DMS79 treated with DMSO at 0.1 percent for 48 hours (cell line): ENCODE data around the gene CADM2.
"Not testable (repeated sequence)": the region's sequence is repeated elsewhere in the genome, so short reads cannot be mapped to it uniquely, and the experiment has no call there.

ENCODE experiments used
- DNase-seq: peaks from one replicate; lab custom pipeline; 2025; lab: John Stamatoyannopoulos, UW

Gene CADM2

GRCh38 chr3:84958495-84959469, at the start of gene CADM2:
TSS of gene CADM2 (plus strand) at chr3:84958989.
- DNase-seq = no peak

DNA sequence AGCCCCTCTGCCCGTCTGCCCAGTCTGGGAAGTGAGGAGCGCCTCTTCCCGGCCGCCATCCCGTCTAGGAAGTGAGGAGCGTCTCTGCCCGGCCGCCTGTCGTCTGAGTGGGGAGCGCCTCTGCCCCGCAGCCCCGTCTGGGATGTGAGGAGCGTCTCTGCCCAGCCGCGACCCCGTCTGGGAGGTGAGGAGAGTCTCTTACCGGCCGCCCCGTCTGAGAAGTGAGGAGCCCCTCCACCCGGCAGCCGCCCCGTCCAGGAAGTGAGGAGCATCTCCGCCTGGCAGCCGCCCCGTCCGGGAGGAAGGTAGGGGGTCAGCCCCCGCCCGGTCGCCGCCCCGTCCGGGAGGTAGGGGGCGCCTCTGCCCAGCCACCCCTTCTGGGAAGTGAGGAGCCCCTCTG, 40.2 kb upstream of the CADM2 start:
- DNase-seq = not testable (repeated sequence)

DNA sequence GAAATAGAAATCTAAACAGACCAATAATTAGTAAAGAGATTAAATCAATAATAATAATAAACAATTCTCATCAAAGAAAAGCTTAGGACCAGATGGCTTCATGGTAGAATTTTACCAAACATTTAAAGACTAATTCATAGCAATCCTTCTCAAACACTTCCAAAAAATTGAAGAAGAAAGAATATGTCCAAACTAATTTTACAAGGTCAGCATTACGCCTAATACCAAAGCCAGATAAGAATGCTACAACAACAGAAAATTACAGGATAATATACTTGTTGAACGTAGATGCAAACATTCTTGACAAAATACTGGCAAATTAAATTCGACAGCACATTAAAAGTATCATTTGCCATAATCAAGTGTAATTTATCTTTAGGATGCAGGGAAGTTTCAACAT, 36.1 kb upstream of the CADM2 start:
- no peak for DNase-seq

DNA sequence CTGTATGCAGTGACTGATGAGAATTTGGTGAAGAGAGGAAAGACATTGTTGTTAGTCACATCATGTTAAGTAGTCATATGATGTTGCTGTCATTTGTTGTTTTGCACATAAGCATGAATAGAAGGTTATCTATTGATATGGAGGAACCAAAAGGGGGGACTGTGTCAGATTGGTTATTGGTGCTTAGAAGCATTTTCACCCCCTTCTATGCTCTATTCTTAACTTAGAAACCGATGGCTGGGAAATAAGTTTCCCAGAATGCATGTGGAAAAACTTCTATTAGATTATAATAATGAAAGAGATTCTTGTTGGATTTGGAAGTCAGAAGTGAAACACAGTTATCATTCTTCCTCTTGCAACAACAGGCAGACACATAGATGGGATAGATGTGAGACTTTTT, 33.2 kb upstream of the CADM2 start:
- DNase-seq = no peak

- no peak for DNase-seq
Measured at GRCh38 chr3:84943379-84943778, 15.4 kb upstream of the CADM2 start.

- DNase-seq = no peak
Measured at GRCh38 chr3:84946240-84946639, 12.5 kb upstream of the CADM2 start.

DNA sequence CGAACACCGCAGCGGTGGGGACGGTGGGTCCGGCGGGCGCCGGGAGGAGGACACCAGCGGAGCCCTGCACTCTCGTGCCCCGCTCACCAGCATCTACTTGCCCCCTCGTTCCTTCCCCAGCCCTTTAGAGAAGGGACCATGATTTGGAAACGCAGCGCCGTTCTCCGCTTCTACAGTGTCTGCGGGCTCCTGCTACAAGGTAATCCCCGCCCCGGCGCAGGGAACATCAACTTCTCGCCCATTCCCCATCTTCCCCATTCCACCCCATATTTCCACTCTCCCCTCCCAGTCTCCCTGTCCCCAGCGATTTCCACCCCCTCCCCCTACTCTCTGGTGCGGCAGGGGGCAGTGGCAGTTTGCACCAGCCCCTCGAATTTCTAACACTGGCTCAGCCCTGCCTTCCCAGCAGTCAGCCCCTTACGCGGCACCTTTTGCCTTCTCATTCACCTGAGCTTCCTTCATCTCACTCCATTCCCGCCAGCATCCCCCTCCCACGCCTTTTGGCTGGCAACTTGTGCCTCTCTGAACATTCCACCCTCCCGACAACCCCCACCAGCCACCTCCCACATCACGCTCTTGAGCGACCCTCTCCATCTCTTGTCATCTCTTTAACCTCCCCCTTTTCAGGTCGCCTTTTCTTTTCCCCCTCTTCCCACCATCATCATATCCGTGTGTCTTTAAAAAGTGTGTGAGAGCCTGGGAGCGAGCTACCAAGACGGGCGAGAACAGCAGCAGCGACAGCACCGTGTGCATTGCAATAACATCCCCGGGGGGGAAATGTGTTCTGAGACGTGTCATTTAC, 882 bp downstream of the CADM2 start:
- no peak for DNase-seq

DNA sequence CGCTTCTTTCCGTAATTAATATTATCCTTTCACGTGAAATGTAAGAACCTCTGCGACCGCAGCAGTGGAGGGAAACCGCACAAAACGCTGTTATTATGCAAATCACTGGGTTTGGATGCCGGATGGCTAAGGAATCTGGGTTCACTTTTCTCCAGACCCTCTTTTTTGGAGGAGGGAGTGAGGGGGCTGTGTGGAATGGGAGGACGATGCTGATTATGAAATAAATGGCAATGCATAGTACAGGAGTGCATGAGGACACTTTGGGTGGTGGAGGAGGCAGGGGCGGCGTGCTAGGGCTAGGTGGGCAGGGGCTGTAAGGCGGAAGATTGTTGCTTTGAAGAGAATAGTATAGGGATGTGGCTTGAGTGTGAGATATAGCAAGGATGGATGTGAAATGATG, 1.8 kb downstream of the CADM2 start:
- DNase-seq = no peak

DNA sequence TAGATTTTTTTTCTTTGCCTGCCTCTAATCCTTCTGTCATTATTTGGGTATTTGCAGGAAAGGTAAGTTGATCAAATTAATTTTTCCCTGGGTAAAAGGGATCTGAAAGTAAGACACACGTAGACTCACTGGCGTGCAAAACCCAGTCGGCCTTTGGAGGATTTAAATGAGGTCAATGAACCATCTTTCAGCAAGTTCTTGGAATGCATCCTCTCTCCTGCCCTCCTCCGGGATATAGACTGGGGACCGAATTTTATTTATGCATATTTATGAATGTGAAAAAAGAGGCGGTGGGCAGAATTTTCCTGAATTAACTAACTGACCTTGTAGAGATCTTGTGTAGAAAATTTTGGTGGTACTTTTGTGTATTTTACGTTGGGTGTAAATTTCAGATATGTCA, 2.2 kb downstream of the CADM2 start:
- DNase-seq = no peak

DNA sequence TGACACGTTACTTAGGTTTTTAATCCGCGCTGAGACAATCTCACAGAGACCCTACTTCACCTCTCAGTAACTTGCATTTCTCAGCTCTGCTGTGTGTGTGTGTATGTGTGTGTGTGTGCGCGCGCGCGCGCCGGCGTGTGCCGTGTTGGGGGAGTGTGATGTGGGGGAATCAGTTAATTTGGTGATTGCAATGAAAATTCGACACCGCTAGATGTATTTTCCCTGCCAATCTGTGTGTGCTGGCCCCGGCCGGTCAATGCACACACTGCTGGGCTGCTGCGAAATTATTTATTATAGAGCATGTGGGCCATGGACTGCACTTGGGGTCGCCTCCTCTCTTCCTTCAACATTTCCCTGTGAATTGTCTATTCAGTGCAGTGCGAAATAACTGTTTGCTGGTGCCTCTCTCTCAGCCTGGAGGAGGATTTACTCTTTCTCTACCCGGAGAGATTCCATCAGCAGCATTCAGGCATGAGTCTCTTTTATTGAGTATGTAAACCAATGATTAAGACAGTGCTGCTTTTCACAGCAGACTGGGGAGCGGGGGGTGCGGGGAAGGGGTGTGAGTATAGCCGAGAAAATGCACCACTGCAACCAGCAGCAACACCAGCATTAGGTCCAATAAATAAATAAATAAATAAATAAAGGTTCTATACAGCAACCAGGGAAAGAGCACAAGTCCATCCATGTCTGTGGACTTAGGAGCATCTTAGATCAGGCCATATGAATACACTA, 2.9 kb downstream of the CADM2 start:
- DNase-seq = no peak

DNA sequence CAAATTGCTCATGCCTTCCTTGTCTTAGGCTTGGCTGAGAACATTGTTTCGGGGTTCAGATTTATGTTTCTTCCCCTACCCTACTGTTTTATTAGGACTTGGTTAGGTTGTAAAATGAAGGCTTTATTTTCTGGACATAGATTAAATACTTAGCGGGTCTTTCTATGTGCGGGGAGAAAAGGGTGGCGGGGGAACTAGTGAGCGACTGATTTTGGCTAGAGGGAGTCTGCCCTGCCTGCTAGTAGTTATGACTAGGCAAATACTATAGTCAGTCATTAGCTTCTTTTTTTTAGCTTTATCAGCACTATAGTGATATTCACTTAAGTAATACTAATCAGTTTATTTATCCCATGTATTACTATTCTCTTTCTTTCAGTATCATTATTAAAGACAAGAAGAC, 3.6 kb downstream of the CADM2 start:
- no peak for DNase-seq

DNA sequence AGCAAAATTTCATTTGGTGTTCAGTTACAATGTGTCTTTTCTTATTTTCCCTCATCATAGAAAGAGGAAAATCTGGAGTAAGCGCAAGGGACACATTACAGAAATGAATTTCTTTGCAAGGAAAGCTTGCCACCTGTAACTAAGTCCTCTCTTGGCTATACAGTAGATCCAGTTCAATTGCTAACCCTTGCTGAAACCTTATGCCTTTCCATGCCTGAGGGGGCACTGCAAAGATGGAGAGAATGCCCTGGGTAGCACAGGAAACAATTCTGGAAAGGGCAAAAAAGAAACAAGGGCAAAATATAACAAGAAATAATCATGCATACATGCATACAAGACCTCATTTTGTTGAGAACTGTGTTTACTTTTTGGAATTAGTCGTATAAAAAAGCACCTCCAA, 4.3 kb downstream of the CADM2 start:
- DNase-seq = no peak

- DNase-seq = no peak
Measured at GRCh38 chr3:84965141-84965540, 6.4 kb downstream of the CADM2 start.

- no peak for DNase-seq
Measured at GRCh38 chr3:84967767-84968581, 9.2 kb downstream of the CADM2 start.

DNA sequence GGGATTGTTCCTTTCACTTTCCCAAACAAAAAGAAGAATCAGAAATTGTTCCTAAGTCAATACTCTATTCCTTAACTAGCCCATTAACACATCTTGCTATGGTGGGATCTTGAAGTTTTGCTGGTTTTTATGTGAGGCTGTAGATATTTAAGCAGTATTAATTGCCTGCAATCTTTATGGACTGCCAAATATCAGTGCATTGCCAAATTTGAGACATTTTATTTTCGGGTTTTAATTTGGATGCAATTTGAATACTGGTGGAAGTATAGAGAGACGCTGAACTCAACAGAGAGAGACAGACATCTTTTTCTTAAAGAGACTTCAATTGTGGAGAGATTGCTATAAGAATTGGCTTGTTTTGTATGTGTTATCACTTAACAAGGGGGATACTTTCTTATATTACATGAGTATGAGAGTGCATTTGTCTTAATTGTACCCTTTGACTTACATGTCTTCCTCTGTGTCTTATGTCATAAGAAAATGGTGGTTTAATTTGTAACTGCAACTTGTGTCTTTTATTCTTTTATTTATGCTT, 10.0 kb downstream of the CADM2 start:
- no peak for DNase-seq

DNA sequence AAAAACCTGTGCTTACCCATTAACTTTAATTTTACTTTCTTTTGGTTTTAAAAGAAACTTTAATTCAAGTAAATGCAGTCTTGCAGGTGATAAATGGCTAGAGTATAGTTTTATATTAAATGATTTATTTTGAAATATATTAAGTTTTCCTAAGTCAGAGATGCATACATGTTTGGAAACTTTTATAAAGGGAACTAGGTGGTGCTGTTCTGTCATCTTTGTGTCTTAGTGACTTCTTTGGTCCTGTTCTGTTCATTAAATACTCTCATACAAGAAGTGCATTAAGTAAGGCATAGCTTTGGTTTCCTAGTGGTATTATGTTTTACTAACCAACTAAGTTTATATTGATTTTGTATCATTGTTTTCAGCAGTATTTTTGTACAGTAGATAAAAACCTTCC, 15.6 kb downstream of the CADM2 start:
- no peak for DNase-seq

DNA sequence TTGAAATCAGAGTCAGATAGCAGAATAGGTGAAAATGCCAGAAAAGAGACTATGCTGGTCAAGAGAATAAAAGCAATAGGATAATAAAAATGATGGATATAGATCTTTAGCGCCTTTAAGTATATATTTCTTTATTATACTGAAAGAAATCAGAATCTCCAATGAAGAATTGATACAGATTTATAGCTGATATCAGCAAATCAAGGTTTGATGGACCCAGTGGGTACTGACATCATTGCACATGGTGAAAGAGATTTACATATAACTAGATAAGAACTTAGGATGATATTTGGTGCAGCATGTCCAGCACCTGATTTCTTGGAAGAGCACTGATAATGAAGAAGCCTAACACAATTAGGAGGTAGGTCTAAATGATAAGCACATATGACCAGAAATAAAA, 18.2 kb downstream of the CADM2 start:
- no peak for DNase-seq

DNA sequence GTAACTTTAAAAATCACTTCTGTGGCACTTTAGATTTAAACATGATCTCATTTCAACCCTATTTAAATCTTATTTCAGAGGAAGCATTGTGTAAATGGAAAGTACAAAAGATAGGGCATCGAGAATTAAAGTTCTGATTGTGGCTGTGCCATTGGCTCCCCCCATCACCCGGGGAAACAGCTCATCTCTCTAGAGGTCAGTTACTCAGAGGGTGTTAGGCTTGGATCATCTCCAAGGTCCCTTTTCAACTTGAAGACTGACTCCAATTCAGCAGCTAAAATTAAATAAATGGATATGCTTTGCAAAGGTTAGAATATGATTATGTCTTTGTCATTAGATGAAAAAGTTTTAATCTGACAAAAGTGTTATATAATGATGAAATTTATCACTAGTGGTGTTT, 20.1 kb downstream of the CADM2 start:
- DNase-seq = no peak

DNA sequence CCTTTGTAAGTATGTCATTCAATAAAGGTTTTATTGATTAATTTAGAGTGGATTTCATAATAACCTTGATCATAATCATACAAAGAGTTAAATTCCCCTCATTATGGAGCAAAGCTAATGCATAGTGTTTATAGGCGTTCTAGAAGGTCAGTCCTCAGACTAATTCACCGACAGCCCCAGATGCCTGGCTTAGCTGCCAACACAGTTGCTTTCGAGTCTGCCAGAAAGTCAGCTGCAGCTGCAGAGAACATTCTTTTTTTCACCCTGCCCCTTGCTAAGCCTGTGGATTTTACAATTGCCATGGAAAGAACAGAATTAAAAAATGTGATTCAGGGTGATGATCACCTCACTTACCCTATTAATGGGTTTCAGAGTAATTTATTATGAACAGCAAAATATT, 21.2 kb downstream of the CADM2 start:
- DNase-seq = no peak

DNA sequence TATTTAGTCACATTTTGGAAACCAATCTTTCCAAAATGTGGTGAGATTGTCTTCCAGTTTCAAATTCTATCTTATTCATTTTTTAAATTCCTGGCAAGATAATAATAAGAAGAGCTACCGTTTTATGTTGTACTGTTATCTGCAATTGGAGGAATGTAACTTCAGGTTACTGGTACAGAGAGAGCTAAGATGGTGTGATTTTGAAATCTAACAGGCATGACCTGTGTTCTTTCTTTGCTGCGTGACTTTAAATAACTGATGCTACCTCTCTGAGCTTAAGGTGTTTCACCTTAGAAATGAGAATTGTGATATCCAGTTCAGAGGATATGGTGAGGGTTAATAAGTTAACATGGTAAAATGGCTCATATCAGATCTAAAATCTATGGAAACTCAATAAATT, 21.7 kb downstream of the CADM2 start:
- no peak for DNase-seq

DNA sequence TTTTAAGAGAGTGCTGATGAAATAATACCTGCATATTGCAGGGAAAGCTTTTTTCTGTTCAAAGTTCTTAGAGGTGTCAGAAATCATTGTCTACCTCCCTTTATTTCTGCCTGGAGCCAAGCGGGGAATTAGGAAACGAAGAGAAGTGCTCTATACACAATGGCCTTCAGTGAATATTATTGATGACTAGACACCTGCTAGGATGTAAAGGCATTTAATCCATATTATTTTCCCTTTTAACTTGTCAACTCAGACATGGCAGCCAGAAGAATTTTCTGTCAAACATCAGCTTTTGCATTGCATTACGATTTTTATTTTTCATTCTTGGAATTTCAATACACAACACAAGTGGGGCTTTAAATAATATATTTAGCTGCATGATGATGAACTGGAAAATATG, 24.7 kb downstream of the CADM2 start:
- DNase-seq = no peak
